GM19395 (cell line): ENCODE results near the gene NASP.

ENCODE experiments used
- ATAC-seq: cut with Tn5 transposase; IDR thresholded peaks from one replicate; pipeline ENCODE4 v1.9.1; 2021; ENCODE audit warnings: mild to moderate bottlenecking, moderate library complexity; ENCODE audit not compliant: unreplicated experiment

NASP gene, protein sequence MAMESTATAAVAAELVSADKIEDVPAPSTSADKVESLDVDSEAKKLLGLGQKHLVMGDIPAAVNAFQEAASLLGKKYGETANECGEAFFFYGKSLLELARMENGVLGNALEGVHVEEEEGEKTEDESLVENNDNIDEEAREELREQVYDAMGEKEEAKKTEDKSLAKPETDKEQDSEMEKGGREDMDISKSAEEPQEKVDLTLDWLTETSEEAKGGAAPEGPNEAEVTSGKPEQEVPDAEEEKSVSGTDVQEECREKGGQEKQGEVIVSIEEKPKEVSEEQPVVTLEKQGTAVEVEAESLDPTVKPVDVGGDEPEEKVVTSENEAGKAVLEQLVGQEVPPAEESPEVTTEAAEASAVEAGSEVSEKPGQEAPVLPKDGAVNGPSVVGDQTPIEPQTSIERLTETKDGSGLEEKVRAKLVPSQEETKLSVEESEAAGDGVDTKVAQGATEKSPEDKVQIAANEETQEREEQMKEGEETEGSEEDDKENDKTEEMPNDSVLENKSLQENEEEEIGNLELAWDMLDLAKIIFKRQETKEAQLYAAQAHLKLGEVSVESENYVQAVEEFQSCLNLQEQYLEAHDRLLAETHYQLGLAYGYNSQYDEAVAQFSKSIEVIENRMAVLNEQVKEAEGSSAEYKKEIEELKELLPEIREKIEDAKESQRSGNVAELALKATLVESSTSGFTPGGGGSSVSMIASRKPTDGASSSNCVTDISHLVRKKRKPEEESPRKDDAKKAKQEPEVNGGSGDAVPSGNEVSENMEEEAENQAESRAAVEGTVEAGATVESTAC

GRCh38 chr1:45583666-45584350 lies at the start of gene NASP:
TSS of gene NASP (plus strand) at chr1:45584041. CDS start at chr1:45584147, 106 bp downstream.
- ATAC-seq: peak; percentile 54

GRCh38 chr1:45535988-45536766 lies 47.7 kb upstream of the NASP start:
- no peak for ATAC-seq

- ATAC-seq: no peak
Measured at GRCh38 chr1:45536886-45537285, 47.0 kb upstream of the NASP start.

GRCh38 chr1:45541193-45541592 lies 42.6 kb upstream of the NASP start:
- ATAC-seq: no peak

- ATAC-seq: no peak
Measured at GRCh38 chr1:45542591-45542990, 41.2 kb upstream of the NASP start.

DNA sequence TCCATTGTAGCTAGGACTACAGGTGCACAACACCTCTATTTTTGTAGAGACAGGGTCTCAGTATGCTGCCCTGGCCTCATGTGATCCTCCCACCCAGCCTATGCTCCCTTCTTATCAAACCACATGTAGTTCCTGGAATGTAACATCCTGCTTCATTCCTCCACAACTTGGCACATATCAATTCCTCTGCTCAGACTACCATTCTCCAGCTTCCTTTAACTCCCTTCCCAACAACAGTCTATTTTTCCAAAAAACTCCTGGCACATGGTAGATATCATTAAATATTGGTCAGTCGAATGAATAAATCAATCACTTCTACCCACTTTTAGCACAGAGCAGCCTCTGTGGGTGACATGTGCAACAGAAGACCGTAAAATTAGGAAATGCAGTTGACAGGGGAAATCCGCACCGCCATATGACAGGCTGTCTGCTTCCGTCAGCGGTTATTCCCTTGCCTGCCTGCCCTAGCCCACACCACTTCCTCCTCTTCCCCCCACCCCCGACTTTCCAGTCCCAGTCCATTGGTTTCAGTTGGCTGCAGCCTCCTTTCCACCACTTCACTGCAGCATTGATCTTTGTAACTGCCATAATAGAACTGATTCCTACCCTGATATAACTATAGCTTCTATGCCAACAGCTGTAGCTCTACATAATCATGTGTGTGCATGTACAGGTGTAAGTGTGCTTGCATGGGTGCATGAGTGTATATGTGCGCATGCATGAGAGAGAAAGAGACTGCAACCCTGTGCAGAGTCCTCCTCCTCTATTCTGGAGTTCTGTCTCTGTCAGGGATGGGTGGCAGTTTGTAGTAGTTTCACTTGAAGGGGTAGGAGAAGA lies 40.0 kb upstream of the NASP start:
- ATAC-seq: no peak

DNA sequence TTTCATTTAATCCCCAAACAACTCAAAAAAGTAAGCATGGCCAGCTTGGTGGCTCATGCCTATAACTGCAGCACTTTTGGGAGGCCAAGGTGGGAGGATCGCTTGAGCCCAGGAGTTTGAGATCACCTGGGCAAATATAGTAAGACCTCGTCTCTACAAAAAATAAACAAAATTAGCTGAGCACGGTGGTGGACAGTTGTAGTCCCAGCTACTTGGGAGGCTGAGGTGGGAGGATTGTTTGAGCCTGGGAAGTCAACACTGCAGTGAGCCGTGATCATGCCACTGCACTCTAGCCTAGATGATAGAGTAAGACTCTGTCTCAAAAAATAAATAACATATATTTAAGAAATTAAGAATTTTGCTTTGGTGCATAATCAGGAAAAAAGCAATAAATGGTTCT lies 39.3 kb upstream of the NASP start:
- no peak for ATAC-seq

- peak; percentile 69 for ATAC-seq
Measured at GRCh38 chr1:45545019-45545493, 38.8 kb upstream of the NASP start.

GRCh38 chr1:45545553-45546310 lies 38.1 kb upstream of the NASP start:
- no peak for ATAC-seq

GRCh38 chr1:45550401-45551351 lies 33.2 kb upstream of the NASP start, which contains the start of gene AKR1A1:
TSS of gene AKR1A1 (plus strand) at chr1:45550826. CDS start at chr1:45561795, 10,969 bp downstream.
- ATAC-seq: peak; percentile 88

DNA sequence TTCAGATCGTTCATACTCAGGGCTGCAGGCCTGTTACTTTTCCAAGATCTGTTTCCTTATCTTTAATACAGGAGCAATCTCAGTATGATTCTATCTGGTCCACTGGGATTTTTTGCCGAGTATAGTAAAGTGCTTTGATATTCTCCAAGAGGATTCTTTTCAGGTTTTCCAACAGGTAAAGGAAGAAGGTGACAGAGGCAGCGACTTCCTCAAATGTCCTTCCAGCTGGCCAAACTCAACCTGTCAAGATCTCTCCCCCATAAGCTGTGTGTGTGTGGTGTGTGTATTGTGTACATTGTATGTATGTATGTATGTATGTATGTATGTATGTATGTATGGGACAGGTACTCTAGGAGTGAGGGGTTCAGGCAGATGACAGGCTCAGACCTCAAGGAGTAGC lies 32.2 kb upstream of the NASP start:
- no peak for ATAC-seq

- no peak for ATAC-seq
Measured at GRCh38 chr1:45552331-45552730, 31.5 kb upstream of the NASP start.

- no peak for ATAC-seq
Measured at GRCh38 chr1:45554198-45554597, 29.6 kb upstream of the NASP start.

GRCh38 chr1:45557422-45557944 lies 26.4 kb upstream of the NASP start:
- no peak for ATAC-seq

DNA sequence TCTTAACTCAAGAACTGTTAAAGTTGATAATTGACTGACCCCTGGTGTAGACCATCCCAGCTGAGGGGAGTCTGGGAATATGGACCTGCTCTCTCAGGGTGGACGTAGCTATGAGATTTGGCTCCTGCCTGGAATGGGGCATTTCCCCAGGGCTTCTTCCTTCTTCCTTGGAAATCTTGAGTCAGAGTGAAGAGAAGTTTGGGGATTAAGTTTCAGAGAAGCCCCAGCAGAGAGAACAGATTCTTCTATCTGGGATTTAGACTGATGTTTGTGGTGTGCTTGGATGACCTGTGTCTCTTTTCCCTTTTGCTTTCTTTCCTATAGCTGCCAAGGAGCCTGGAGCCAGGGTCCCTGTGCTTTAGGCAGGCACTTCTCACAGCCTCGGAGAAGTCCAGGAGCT lies 20.0 kb upstream of the NASP start:
- ATAC-seq: no peak

DNA sequence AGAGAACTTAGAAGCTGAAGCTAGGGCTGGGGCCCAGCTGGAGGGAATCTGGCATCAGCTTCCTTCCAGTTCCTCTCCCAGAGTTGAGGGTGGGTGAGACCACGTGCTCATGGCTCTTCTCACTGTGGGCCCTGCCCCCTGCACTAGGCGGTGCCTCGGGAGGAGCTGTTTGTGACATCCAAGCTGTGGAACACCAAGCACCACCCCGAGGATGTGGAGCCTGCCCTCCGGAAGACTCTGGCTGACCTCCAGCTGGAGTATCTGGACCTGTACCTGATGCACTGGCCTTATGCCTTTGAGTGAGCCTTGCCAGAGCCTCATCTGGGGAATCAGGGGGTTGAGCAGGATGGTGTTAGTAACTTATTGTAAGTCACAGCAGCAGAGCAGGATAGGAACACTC lies 17.1 kb upstream of the NASP start:
- ATAC-seq: no peak

DNA sequence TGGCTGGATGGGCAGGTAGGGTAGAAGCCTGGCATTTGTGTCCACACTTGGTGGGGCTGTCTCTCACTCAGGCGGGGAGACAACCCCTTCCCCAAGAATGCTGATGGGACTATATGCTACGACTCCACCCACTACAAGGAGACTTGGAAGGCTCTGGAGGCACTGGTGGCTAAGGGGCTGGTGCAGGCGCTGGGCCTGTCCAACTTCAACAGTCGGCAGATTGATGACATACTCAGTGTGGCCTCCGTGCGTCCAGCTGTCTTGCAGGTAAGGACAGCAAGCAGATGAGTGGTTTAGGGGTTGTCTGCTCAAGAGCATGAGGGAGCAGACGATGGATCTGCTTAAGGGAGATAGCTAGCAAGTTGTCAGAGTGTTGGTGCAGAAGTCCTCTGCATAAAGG lies 15.9 kb upstream of the NASP start:
- ATAC-seq: no peak

- ATAC-seq: no peak
Measured at GRCh38 chr1:45568421-45568820, 15.4 kb upstream of the NASP start.
